HL-60 (cell line): ENCODE results near the gene RNF133.

Experiments
- CTCF ChIP-seq: IDR thresholded peaks from one replicate; pipeline ENCODE4 v1.5.1; 2011; ENCODE audit warnings: low read length, control low read depth, inconsistent platforms; ENCODE audit not compliant: insufficient read depth
- GABPA ChIP-seq: IDR thresholded peaks from 2 replicates; pipeline ENCODE4 v1.6.1; 2012; ENCODE audit warnings: low read depth

GRCh38 chr7:122736183-122736582, 37.3 kb upstream of the RNF133 start:
- TF ChIP-seq GABPA (no peak), CTCF (no peak)
